ENCODE measurements around the gene PLA2R1. TPM values are rescaled to one million over a fixed set of nuclear protein-coding genes. Genes with fewer than 3 reads are reported as not detected.

PLA2R1 gene
- total RNA-seq, 2 donors from 2014 or later = 3.2 to 6.7 TPM

DNA sequence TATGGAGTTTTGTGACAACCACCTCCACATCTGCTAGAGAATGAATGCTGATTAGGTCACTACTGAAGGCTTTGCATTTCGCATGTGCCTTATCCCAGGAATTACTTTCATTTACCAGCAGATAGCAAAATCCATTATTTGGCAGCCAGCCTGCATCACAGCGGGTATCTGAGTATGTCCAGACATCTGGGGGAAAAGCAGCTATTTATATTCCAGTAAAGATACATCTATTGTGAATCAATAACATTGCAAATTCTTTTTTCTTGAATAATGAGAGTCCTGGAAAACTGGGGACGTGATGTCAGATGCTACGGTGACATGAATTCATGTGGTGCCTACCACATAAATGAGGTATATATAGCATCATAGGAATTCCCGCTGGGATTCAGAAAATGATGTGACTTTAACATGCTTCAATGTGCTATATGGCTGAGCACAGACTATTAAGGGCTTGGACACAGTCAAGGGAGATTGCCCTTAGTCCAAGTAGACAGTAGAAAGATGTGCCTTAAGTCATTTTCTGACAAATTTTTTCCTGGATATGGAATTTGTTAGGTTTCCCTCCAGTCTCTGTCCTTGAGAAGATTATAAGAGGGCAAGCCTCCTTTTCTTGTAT, 180.2 kb downstream of the PLA2R1 start:
- Histone ChIP-seq H3K4me1 (no peaks in the 10 kb centered on the region), H3K27me3 (no peaks in the 10 kb centered on the region), H3K27ac (no peak overlapping the region), H3K9me3 (no peaks in the 10 kb centered on the region), H3K36me3 (peaks cover 6% of the 10 kb centered on the region), H3K9ac (ENCODE audit: low read depth in 2 of 2, low read length in 2 of 2) (no peak overlapping the region), H3K4me3 (no peak overlapping the region)
- no peak for TF ChIP-seq CTCF (IDR thresholded peaks at IDR 0.05)
- no peak for DNase-seq
- intact Hi-C loops (cut with DNase I) = no loop called here

Other genes starting within 250 kb of the PLA2R1 start
- 10 to 100 TPM; 27.6 to 35.5 TPM for gene LY75, start 157.9 kb downstream of the PLA2R1 start, total RNA-seq
- gene ITGB6, start 137.7 kb upstream of the PLA2R1 start, total RNA-seq = 10 to 100 TPM; 13.2 to 24.6 TPM

All from colonic mucosa (tissue), 4 donors.